UCSD-AML1 (cell line): ENCODE measurements around the gene ZC3H10.

Experiments
- DNase-seq: peaks from one replicate; lab custom pipeline; 2025; ENCODE audit not compliant: unreplicated experiment; lab: John Stamatoyannopoulos, UW

Gene ZC3H10

DNA sequence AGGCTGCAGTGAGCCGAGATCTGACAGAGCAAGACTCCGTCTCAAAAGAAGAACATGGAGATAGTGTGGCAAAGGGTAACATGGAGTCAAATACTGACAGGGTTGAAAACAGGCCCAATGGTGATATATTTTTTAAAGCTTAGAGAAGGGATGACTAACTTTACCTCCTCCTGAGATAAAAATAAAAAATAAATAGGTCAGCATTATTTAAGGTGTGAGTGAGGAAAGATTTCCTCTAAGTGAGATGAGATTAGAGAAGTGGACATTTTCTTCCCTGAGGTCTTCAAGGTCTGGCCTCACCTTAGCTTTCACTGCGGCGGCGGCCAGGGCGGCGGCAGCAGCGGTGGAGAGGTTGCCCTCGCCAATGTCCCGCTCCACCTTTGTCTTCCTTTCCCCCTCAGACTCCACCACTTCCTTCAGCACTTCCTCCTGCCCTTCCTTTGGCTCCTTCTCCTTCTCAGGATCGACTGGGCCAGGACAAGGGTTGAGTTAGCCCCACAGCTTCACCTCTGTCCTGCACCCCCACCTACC, 51.2 kb downstream of the ZC3H10 start:
- DNase-seq: no peak

DNA sequence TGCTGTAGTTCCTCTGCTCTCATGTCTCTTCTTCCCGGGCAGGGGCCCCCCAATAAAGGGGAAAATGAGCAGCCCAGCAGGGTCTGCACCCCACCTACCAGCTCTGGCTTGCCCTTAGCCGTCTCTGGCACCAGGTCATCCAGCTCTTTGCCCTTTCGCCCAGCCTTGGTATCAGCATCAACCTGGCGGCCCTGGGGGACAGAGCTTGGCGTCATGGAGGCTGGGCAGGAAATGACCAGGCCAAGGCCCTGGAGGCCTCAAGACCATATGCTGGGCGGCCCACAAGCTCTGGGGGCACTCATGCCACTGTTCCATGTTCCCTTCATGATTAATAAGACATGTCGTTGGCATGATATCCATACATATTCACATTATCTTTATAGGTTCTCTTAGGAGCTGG, 54.8 kb downstream of the ZC3H10 start:
- no peak for DNase-seq
